ENCODE results near the gene ASCL5.
A peak's percentile ranks its signal among the peaks of the same experiment; 100 is the strongest.

DNA sequence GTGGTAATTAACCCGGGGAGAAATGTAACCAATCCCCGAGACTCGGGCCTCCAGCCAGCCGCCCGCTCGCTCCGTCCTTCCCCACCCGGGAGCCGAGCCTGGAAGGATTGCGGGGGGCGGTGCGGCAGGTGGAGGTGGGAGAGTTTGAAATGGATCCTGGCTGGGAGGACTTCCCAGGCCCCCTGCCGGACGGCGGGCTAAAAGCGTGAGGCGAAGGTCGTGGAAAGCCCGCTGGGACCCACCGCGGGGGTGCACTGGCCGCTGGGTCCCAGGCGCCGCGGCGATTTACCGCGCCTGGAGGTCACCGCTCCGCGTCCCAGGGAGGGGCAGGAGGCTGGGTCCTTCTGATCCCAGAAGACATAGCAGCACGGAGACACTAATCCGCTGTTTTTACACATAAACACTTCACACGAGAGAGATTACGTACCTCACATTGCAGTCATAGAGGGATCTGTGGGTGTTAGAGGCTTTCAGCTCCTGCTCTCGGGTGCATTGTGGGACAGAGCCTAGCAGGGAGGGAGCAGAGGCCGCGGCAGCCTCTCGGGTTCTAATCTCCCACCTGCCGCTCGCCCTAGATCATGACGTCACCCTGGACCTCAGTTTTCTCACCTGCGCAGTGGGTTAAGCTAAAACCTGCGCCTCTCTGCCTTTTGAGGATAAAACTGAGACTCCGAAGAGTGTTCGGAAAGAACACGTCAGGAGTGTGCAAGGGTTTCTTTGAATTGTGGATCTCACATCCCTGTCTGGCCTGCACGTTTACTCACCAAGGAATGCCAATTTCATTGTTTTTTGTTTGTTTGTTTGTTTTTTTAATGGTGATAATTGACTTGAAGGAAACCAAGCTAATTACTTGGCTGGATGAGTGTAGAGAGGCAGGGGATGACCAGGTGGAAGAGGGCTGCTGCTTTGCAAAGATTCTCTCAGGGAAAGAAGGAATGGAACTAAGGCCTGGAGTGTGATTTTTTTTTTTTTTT, 44.4 kb upstream of the ASCL5 start:
- TF ChIP-seq POLR2A (IDR thresholded peaks at IDR 0.05) (no peak), POLR2AphosphoS5 (IDR thresholded peaks at IDR 0.05; ENCODE audit: insufficient read depth in 1 of 2, low read depth in 1 of 2) (peak in 1 of 2 donors; percentile 85)
- TF ChIP-seq, protein P1, sequence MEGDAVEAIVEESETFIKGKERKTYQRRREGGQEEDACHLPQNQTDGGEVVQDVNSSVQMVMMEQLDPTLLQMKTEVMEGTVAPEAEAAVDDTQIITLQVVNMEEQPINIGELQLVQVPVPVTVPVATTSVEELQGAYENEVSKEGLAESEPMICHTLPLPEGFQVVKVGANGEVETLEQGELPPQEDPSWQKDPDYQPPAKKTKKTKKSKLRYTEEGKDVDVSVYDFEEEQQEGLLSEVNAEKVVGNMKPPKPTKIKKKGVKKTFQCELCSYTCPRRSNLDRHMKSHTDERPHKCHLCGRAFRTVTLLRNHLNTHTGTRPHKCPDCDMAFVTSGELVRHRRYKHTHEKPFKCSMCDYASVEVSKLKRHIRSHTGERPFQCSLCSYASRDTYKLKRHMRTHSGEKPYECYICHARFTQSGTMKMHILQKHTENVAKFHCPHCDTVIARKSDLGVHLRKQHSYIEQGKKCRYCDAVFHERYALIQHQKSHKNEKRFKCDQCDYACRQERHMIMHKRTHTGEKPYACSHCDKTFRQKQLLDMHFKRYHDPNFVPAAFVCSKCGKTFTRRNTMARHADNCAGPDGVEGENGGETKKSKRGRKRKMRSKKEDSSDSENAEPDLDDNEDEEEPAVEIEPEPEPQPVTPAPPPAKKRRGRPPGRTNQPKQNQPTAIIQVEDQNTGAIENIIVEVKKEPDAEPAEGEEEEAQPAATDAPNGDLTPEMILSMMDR (IDR thresholded peaks at IDR 0.05): peak in 1 of 3 experiments; percentile 35

Data from vagina (tissue), 2 donors.